Immature natural killer cell (primary cell): Measurements from ENCODE around the gene TTC4. TPM values are rescaled to one million over a fixed set of nuclear protein-coding genes. Genes with fewer than 3 reads are reported as not detected.

ENCODE experiments used
- DNase-seq, 3 donors: peaks; one replicate each; pipeline ENCODE4 v3.0.0; 2022; ENCODE audit warnings: mixed read lengths in 1 of 3
- H3K27ac Mint-ChIP-seq, 6 donors: one replicate each; pipeline ENCODE4 v1.8.0; 2020; ENCODE audit warnings: mixed read lengths in 6 of 6, mild to moderate bottlenecking in 5 of 6, inconsistent platforms in 4 of 6, moderate library complexity in 3 of 6
- H3K27me3 Mint-ChIP-seq, 3 donors: one replicate each; pipeline ENCODE4 v1.8.0; 2020 to 2021; ENCODE audit warnings: low read depth in 3 of 3, mild to moderate bottlenecking in 3 of 3, mixed read lengths in 3 of 3, moderate library complexity in 3 of 3, inconsistent platforms in 1 of 3
- H3K36me3 Mint-ChIP-seq, 3 donors: one replicate each; pipeline ENCODE4 v1.8.0; 2020; ENCODE audit warnings: mixed read lengths in 3 of 3, inconsistent platforms in 2 of 3, mild to moderate bottlenecking in 2 of 3
- H3K4me1 Mint-ChIP-seq, 2 donors: one replicate each; pipeline ENCODE4 v1.8.0; 2020; ENCODE audit warnings: inconsistent platforms in 2 of 2, mild to moderate bottlenecking in 2 of 2, mixed read lengths in 2 of 2, moderate library complexity in 1 of 2
- H3K4me3 Mint-ChIP-seq, 5 donors: one replicate each; pipeline ENCODE4 v1.8.0; 2020; ENCODE audit warnings: mild to moderate bottlenecking in 5 of 5, mixed read lengths in 5 of 5, inconsistent platforms in 3 of 5, moderate library complexity in 3 of 5
- H3K9me3 Mint-ChIP-seq, 6 donors: one replicate each; pipeline ENCODE4 v1.8.0; 2020; ENCODE audit warnings: mild to moderate bottlenecking in 6 of 6, mixed read lengths in 6 of 6, inconsistent platforms in 4 of 6, moderate library complexity in 3 of 6
- polyA plus RNA-seq, 3 donors: library from polyadenylated mRNA; unstranded; fragments of 300-500 nt; fragmentation: Illumina TruSeq; gene quantifications; one replicate each; pipeline ENCODE4 v1.2.3, GENCODE V29; 2021

TTC4 gene
- polyA plus RNA-seq, 3 donors from 2014 or later, result 14.3 to 22.6 (median 20.7) TPM

GRCh38 chr1:54744696-54745095 lies 29.0 kb downstream of the TTC4 start:
- Mint-ChIP-seq H3K27me3 (no peaks in the 10 kb centered on the region), H3K36me3 (peaks cover 11 to 20% (median 18%) of the 10 kb centered on the region in 3 donors), H3K9me3 (no peaks in the 10 kb centered on the region), H3K4me3 (no peak overlapping the region), H3K4me1 (no peaks in the 10 kb centered on the region), H3K27ac (no peak overlapping the region)
- DNase-seq, result no peak

- Mint-ChIP-seq H3K4me1 (no peaks in the 10 kb centered on the region), H3K36me3 (peaks cover 7 to 20% (median 12%) of the 10 kb centered on the region in 3 donors), H3K27ac (no peak overlapping the region), H3K4me3 (no peak overlapping the region), H3K27me3 (no peaks in the 10 kb centered on the region), H3K9me3 (no peaks in the 10 kb centered on the region)
- DNase-seq, result no peak
Measured at GRCh38 chr1:54745274-54745673, 29.6 kb downstream of the TTC4 start.

GRCh38 chr1:54745864-54746263 lies 30.2 kb downstream of the TTC4 start:
- Mint-ChIP-seq H3K27me3 (peaks cover 0 to 2% (median 0%) of the 10 kb centered on the region in 3 donors), H3K4me1 (no peaks in the 10 kb centered on the region), H3K27ac (no peak overlapping the region), H3K36me3 (peaks cover 5 to 18% (median 11%) of the 10 kb centered on the region in 3 donors), H3K4me3 (no peak overlapping the region), H3K9me3 (no peaks in the 10 kb centered on the region)
- DNase-seq, result no peak

GRCh38 chr1:54748094-54748835 lies 32.6 kb downstream of the TTC4 start:
- Mint-ChIP-seq H3K9me3 (no peaks in the 10 kb centered on the region), H3K27ac (no peak overlapping the region), H3K4me3 (no peak overlapping the region), H3K36me3 (peaks cover 0 to 4% (median 0%) of the 10 kb centered on the region in 3 donors), H3K27me3 (peaks cover 0 to 2% (median 0%) of the 10 kb centered on the region in 3 donors), H3K4me1 (no peaks in the 10 kb centered on the region)
- no peak for DNase-seq

GRCh38 chr1:54750596-54750995 lies 34.9 kb downstream of the TTC4 start:
- Mint-ChIP-seq H3K27ac (no peak overlapping the region), H3K9me3 (no peaks in the 10 kb centered on the region), H3K36me3 (no peaks in the 10 kb centered on the region), H3K27me3 (peaks cover 0 to 2% (median 0%) of the 10 kb centered on the region in 3 donors), H3K4me1 (no peaks in the 10 kb centered on the region), H3K4me3 (no peak overlapping the region)
- DNase-seq, result no peak

GRCh38 chr1:54751426-54751825 lies 35.8 kb downstream of the TTC4 start:
- Mint-ChIP-seq H3K4me3 (no peak overlapping the region), H3K27ac (no peak overlapping the region), H3K27me3 (peaks cover 0 to 2% (median 0%) of the 10 kb centered on the region in 3 donors), H3K9me3 (no peaks in the 10 kb centered on the region), H3K36me3 (peaks cover 0 to 4% (median 4%) of the 10 kb centered on the region in 3 donors), H3K4me1 (no peaks in the 10 kb centered on the region)
- DNase-seq, result no peak

- Mint-ChIP-seq H3K4me3 (no peak overlapping the region), H3K36me3 (peaks cover 0 to 18% (median 10%) of the 10 kb centered on the region in 3 donors), H3K27ac (no peak overlapping the region), H3K9me3 (no peaks in the 10 kb centered on the region), H3K4me1 (no peaks in the 10 kb centered on the region), H3K27me3 (peaks cover 0 to 2% (median 0%) of the 10 kb centered on the region in 3 donors)
- DNase-seq, result no peak
Measured at GRCh38 chr1:54754045-54754444, 38.4 kb downstream of the TTC4 start.

GRCh38 chr1:54754486-54755285 lies 39.0 kb downstream of the TTC4 start:
- Mint-ChIP-seq H3K4me3 (no peak overlapping the region), H3K4me1 (no peaks in the 10 kb centered on the region), H3K9me3 (no peaks in the 10 kb centered on the region), H3K36me3 (peaks cover 3 to 18% (median 10%) of the 10 kb centered on the region in 3 donors), H3K27ac (no peak overlapping the region), H3K27me3 (peaks cover 0 to 2% (median 0%) of the 10 kb centered on the region in 3 donors)
- DNase-seq, result no peak

- no peaks in the 10 kb centered on the region for H3K9me3 Mint-ChIP-seq
- no peak overlapping the region for H3K4me3 Mint-ChIP-seq
- H3K27ac Mint-ChIP-seq, result no peak overlapping the region
- H3K36me3 Mint-ChIP-seq, result peaks cover 3 to 18% (median 10%) of the 10 kb centered on the region in 3 donors
- no peak for DNase-seq
- H3K27me3 Mint-ChIP-seq, result no peaks in the 10 kb centered on the region
- H3K4me1 Mint-ChIP-seq, result peaks cover 1 to 2% of the 10 kb centered on the region in 2 donors
Measured at GRCh38 chr1:54757833-54758232, 42.2 kb downstream of the TTC4 start.

GRCh38 chr1:54758678-54759348 lies 43.2 kb downstream of the TTC4 start:
- Mint-ChIP-seq H3K9me3 (no peaks in the 10 kb centered on the region), H3K4me1 (peaks cover 9 to 12% of the 10 kb centered on the region in 2 donors), H3K27me3 (no peaks in the 10 kb centered on the region), H3K4me3 (no peak overlapping the region), H3K36me3 (peaks cover 3 to 18% (median 10%) of the 10 kb centered on the region in 3 donors), H3K27ac (peak overlapping the region in 1 of 6 donors; percentile 1)
- DNase-seq, result no peak

- peak overlapping the region; percentile 82 to 95 (median 94) for H3K27ac Mint-ChIP-seq
- DNase-seq, result peak in 1 of 3 donors; percentile 12
- H3K4me3 Mint-ChIP-seq, result peak overlapping the region; percentile 94 to 95 (median 95)
- peaks cover 40 to 43% of the 10 kb centered on the region in 2 donors for H3K4me1 Mint-ChIP-seq
- peaks cover 0 to 8% (median 0%) of the 10 kb centered on the region in 3 donors for H3K27me3 Mint-ChIP-seq
- H3K9me3 Mint-ChIP-seq, result no peaks in the 10 kb centered on the region
- peaks cover 0 to 3% (median 0%) of the 10 kb centered on the region in 3 donors for H3K36me3 Mint-ChIP-seq
Measured at GRCh38 chr1:54763816-54764132, 48.1 kb downstream of the TTC4 start.

- Mint-ChIP-seq H3K9me3 (no peaks in the 10 kb centered on the region), H3K4me1 (peaks cover 40 to 43% of the 10 kb centered on the region in 2 donors), H3K36me3 (peaks cover 0 to under 1% (median 0%) of the 10 kb centered on the region in 3 donors), H3K27me3 (peaks cover 0 to 8% (median 0%) of the 10 kb centered on the region in 3 donors), H3K4me3 (peak within 1 kb of the TSS; percentile 94 to 95 (median 95)), H3K27ac (peak within 1 kb of the TSS; percentile 82 to 95 (median 94))
- peak; percentile 97 to 98 (median 97) for DNase-seq
Measured at GRCh38 chr1:54764133-54764921, 48.7 kb downstream of the TTC4 start, which contains the start of gene PARS2. Gene PARS2, minus strand, starts transcription at chr1:54764523. Its CDS starts 5,362 bp downstream, at chr1:54759161.
